DOHH2 (cell line): ENCODE data around the gene ELAVL1.

Experiments
- EZH2phosphoT487 ChIP-seq: fragments of 200-600 bp; sonication (generic); IDR thresholded peaks from 2 replicates; pipeline ENCODE4 v1.6.1; 2017; ENCODE audit warnings: borderline replicate concordance, mild to moderate bottlenecking, antibody characterized with exemption, low read length, moderate library complexity, mixed read lengths
- TF ChIP-seq, protein P1 (sequence below): fragments of 200-600 bp; sonication (generic); IDR thresholded peaks from one replicate; pipeline ENCODE4 v1.5.1; 2014; ENCODE audit warnings: antibody characterized with exemption, mild to moderate bottlenecking, low read depth, low read length; ENCODE audit not compliant: poor library complexity, severe bottlenecking

DNA sequence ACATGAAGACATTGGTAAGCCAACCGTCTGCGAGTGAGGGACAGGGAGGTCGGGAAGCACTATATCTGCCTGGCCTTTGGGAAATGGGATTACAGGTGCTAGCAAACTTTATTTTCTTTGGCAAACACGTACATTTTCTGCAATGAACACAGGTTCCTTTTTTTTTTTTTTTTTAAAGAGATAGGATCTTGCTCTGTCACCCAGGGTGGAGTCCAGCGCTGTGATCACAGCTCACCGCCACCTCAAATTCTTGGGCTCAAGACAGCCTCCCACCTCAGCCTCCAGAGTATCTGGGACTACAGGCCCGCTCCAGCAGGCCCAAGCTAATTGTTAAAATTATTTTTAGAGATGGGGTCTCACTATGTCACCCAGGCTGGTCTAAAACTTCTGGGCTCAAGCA lies 24.2 kb downstream of the ELAVL1 start:
- TF ChIP-seq, protein P1, sequence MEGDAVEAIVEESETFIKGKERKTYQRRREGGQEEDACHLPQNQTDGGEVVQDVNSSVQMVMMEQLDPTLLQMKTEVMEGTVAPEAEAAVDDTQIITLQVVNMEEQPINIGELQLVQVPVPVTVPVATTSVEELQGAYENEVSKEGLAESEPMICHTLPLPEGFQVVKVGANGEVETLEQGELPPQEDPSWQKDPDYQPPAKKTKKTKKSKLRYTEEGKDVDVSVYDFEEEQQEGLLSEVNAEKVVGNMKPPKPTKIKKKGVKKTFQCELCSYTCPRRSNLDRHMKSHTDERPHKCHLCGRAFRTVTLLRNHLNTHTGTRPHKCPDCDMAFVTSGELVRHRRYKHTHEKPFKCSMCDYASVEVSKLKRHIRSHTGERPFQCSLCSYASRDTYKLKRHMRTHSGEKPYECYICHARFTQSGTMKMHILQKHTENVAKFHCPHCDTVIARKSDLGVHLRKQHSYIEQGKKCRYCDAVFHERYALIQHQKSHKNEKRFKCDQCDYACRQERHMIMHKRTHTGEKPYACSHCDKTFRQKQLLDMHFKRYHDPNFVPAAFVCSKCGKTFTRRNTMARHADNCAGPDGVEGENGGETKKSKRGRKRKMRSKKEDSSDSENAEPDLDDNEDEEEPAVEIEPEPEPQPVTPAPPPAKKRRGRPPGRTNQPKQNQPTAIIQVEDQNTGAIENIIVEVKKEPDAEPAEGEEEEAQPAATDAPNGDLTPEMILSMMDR, result no peak
- no peak for TF ChIP-seq EZH2phosphoT487
